Liver (tissue), 9 donors: ENCODE results near the gene RSBN1L. TPM values are rescaled to one million over a fixed set of nuclear protein-coding genes. Genes with fewer than 3 reads are reported as not detected.

ENCODE experiments used
- DNase-seq: peaks from one replicate; pipeline ENCODE4 v3.0.0-alpha.2; 2017; ENCODE audit warnings: low spot score
- H3K27ac ChIP-seq, 2 donors: one replicate each; pipeline ENCODE4 v1.7.0; 2013; ENCODE audit warnings: inconsistent platforms in 2 of 2, low read length in 2 of 2, control low read depth in 1 of 2, low read depth in 1 of 2, mild to moderate bottlenecking in 1 of 2
- H3K27me3 ChIP-seq, 4 donors: one replicate each; pipeline versions ENCODE4 v1.6.1 to v1.7.0; 2013; ENCODE audit warnings: low read length in 3 of 4, inconsistent platforms in 1 of 4, mild to moderate bottlenecking in 1 of 4, moderate library complexity in 1 of 4; ENCODE audit not compliant: control insufficient read depth in 4 of 4, insufficient read depth in 4 of 4
- H3K36me3 ChIP-seq, 4 donors: one replicate each; pipeline versions ENCODE4 v1.6.1 to v1.7.0; 2013; ENCODE audit warnings: low read length in 3 of 4, mild to moderate bottlenecking in 3 of 4, low read depth in 1 of 4, moderate library complexity in 1 of 4; ENCODE audit not compliant: control insufficient read depth in 4 of 4, insufficient read depth in 3 of 4
- H3K4me1 ChIP-seq, 4 donors: one replicate each; pipeline versions ENCODE4 v1.6.1 to v1.7.0; 2013; ENCODE audit warnings: low read length in 3 of 4, mild to moderate bottlenecking in 3 of 4, moderate library complexity in 1 of 4; ENCODE audit not compliant: control insufficient read depth in 4 of 4, insufficient read depth in 4 of 4
- H3K4me3 ChIP-seq, 3 donors: one replicate each; pipeline versions ENCODE4 v1.6.1 to v1.7.0; 2013; ENCODE audit warnings: low read length in 3 of 3, control low read depth in 1 of 3, low read depth in 1 of 3, mild to moderate bottlenecking in 1 of 3
- H3K9ac ChIP-seq, 2 donors: one replicate each; pipeline ENCODE4 v1.7.0; 2013; ENCODE audit warnings: low read length in 2 of 2, mild to moderate bottlenecking in 2 of 2, moderate library complexity in 2 of 2, control low read depth in 1 of 2, low read depth in 1 of 2
- H3K9me3 ChIP-seq, 4 donors: one replicate each; pipeline versions ENCODE4 v1.6.1 to v1.7.0; 2013; ENCODE audit warnings: low read length in 3 of 4; ENCODE audit not compliant: control insufficient read depth in 4 of 4
- CTCF ChIP-seq: fragments of 150-350 bp; IDR thresholded peaks from 2 replicates; pipeline ENCODE4 v1.5.1; 2017; ENCODE audit warnings: improper control_type of control experiment, low read depth, low read length; ENCODE audit not compliant: missing input control
- EGR1 ChIP-seq, 2 donors: IDR thresholded peaks; 2 replicates each; pipeline ENCODE4 v1.6.1; 2016 to 2018; ENCODE audit warnings: antibody characterized with exemption in 2 of 2, low read depth in 2 of 2
- FOXA1 ChIP-seq: IDR thresholded peaks from 2 replicates; pipeline ENCODE4 v1.6.1; 2016; ENCODE audit warnings: antibody characterized with exemption
- FOXA2 ChIP-seq: IDR thresholded peaks from 2 replicates; pipeline ENCODE4 v1.6.1; 2016; ENCODE audit warnings: antibody characterized with exemption
- GABPA ChIP-seq, 2 donors: IDR thresholded peaks in 1 of 2; conservative IDR thresholded peaks in 1 of 2; 2 replicates each; pipeline ENCODE4 v1.6.1; 2016; ENCODE audit warnings: antibody characterized with exemption in 2 of 2, mild to moderate bottlenecking in 1 of 2, moderate library complexity in 1 of 2
- HNF4A ChIP-seq, 2 donors: conservative IDR thresholded peaks; 2 replicates each; pipeline ENCODE4 v1.6.1; 2016; ENCODE audit warnings: antibody characterized with exemption in 2 of 2, mild to moderate bottlenecking in 2 of 2
- HNF4G ChIP-seq: IDR thresholded peaks from 2 replicates; pipeline ENCODE4 v1.6.1; 2016; ENCODE audit warnings: antibody characterized with exemption
- JUND ChIP-seq, 2 donors: IDR thresholded peaks; 2 replicates each; pipeline ENCODE4 v1.6.1; 2016; ENCODE audit warnings: antibody characterized with exemption in 2 of 2
- RAD21 ChIP-seq, 2 donors: IDR thresholded peaks; 2 replicates each; pipeline ENCODE4 v1.6.1; 2016; ENCODE audit warnings: antibody characterized with exemption in 2 of 2, mild to moderate bottlenecking in 2 of 2
- REST ChIP-seq: IDR thresholded peaks from 2 replicates; pipeline ENCODE4 v1.6.1; 2016; ENCODE audit warnings: antibody characterized with exemption, mild to moderate bottlenecking
- RXRA ChIP-seq, 2 donors: IDR thresholded peaks; 2 replicates each; pipeline ENCODE4 v1.6.1; 2017 to 2018; ENCODE audit warnings: antibody characterized with exemption in 2 of 2, mild to moderate bottlenecking in 1 of 2
- SP1 ChIP-seq: IDR thresholded peaks from 2 replicates; pipeline ENCODE4 v1.6.1; 2018; ENCODE audit warnings: antibody characterized with exemption, mild to moderate bottlenecking
- TAF1 ChIP-seq: conservative IDR thresholded peaks from 2 replicates; pipeline ENCODE4 v1.6.1; 2016; ENCODE audit warnings: antibody characterized with exemption, mild to moderate bottlenecking
- YY1 ChIP-seq: IDR thresholded peaks from 2 replicates; pipeline ENCODE4 v1.6.1; 2016; ENCODE audit warnings: antibody characterized with exemption, mild to moderate bottlenecking
- ZBTB33 ChIP-seq: IDR thresholded peaks from 2 replicates; pipeline ENCODE4 v1.6.1; 2016; ENCODE audit warnings: antibody characterized with exemption
- WGBS: extraction: QIAGEN DNeasy Blood & Tissue Kit; methylation state at CpG from one replicate; pipeline ENCODE4 v1.1.7; 2013; 5-methylcytosine and 5-hydroxymethylcytosine counted together
- polyA plus RNA-seq, 2 donors: library from polyadenylated mRNA; stranded (reverse) in 1 of 2; unstranded in 1 of 2; fragments of 200-250 nt in 1 of 2; fragments of >200 nt in 1 of 2; fragmentation: Nextera tagmentation in 1 of 2; extraction: Ambion mirVana in 1 of 2; gene quantifications; one replicate each; pipeline versions ENCODE4 v1.2.1 to v1.2.3, GENCODE V29; 2013 to 2015
- total RNA-seq, 2 donors: library from RNA; depleted of rRNA; stranded (reverse); fragments of >200 nt; gene quantifications; one replicate each; pipeline ENCODE4 v1.2.3, GENCODE V29; 2014
- donor health status: healthy.
- donor health status: healthy.
- donor health status: healthy.
- donor health status: healthy.
- donor health status: healthy.

The RSBN1L gene
- total and polyA plus RNA-seq, 4 donors, result 3.3 to 23.4 (median 7.9) TPM

GRCh38 chr7:77685233-77685632 lies 11.0 kb upstream of the RSBN1L start:
- Histone ChIP-seq H3K27me3 (no peaks in the 10 kb centered on the region), H3K36me3 (peaks cover 3 to 11% (median 4%) of the 10 kb centered on the region in 4 donors), H3K27ac (peak overlapping the region in 1 of 2 donors; percentile 67), H3K4me3 (no peak overlapping the region), H3K9ac (no peak overlapping the region), H3K4me1 (peaks cover 0 to 8% (median 3%) of the 10 kb centered on the region in 4 donors), H3K9me3 (no peaks in the 10 kb centered on the region)
- 23% methylated on average over 5 of the region's 5 CpGs for WGBS
- TF ChIP-seq HNF4G (no peak), HNF4A (conservative IDR thresholded peaks at IDR 0.05) (peak in 1 of 2 donors; percentile 9), RXRA (IDR thresholded peaks at IDR 0.05) (peak in 1 of 2 donors; percentile 12), EGR1 (IDR thresholded peaks at IDR 0.05; ENCODE audit: low read depth in 2 of 2) (no peak), YY1 (peak; percentile 47), TAF1 (no peak), JUND (IDR thresholded peaks at IDR 0.05) (no peak), FOXA2 (no peak), REST (no peak), FOXA1 (no peak), CTCF (peak; percentile 4), SP1 (no peak), RAD21 (IDR thresholded peaks at IDR 0.05) (no peak)
- DNase-seq, result no peak

- no peaks in the 10 kb centered on the region for H3K9me3 ChIP-seq
- no peak overlapping the region for H3K4me3 ChIP-seq
- H3K9ac ChIP-seq, result no peak overlapping the region
- H3K27ac ChIP-seq, result no peak overlapping the region
- 91% methylated on average over 1 of the region's 1 CpG for WGBS
- peaks cover 3 to 11% (median 4%) of the 10 kb centered on the region in 4 donors for H3K36me3 ChIP-seq
- no peaks in the 10 kb centered on the region for H3K27me3 ChIP-seq
- H3K4me1 ChIP-seq, result peaks cover 3 to 19% (median 11%) of the 10 kb centered on the region in 4 donors
- TF ChIP-seq FOXA1 (no peak), ZBTB33 (no peak), GABPA (IDR thresholded peaks at IDR 0.05 in 1 of 2, conservative IDR thresholded peaks at IDR 0.05 in 1 of 2) (no peak)
- DNase-seq, result no peak
These were observed 9.0 kb upstream of the RSBN1L start for GRCh38 chr7:77687100-77687746.
